Inferior parietal cortex (tissue), 1 donor: ENCODE results near the gene CEP68.
"Not testable (repeated sequence)": the region's sequence is repeated elsewhere in the genome, so short reads cannot be mapped to it uniquely, and the experiment has no call there.

Experiments
- DNase-seq: peaks from one replicate; pipeline ENCODE4 v3.0.0-alpha.2; 2016; ENCODE audit errors: extremely low spot score

Gene CEP68

GRCh38 chr2:65031341-65032018 lies 24.7 kb upstream of the CEP68 start:
- DNase-seq, result no peak

DNA sequence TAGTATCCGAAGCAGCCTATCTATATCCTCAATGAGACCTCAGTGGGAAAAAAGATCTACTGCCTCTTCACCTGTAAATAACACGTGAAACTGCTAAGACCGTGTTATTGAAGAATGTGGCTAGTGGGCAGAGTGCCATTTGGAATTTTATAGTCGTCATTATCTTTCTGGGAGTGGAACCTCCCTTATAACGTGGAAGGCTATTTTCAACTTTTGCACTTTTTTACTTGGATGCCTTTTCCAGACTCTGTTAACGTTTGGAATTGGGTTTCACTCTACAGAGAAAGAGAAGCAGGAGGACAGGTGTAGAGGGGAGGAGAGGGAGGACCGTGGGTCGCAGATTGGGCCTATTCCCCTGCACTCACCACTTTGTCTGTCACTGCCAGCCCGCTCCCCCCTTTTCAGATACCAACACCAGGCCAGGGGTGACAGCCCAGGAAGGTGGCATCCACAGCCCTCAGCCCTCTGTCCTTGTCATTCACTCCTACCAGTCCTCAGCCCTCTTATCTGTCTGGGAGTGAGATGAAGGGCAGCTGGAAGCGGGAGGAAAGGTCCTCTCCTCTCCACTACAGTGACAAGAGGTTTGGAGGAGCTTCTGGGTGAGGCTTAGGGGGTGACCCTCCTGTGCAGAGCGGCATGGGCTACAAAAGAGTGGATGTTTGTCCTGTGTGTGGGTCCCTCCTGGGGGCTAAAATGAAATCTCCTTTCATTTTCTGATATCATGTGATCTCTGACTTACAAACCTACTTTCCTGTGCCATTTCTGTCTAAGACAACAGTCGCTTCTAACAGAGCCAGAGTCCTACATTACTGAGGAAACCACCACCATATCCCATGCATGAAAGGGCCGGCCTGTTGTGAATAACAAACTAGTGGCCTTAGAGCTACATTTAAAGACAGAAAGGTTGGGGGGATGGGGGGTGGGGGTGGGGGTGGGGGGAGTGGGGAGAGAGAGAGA lies 23.9 kb upstream of the CEP68 start:
- no peak for DNase-seq

DNA sequence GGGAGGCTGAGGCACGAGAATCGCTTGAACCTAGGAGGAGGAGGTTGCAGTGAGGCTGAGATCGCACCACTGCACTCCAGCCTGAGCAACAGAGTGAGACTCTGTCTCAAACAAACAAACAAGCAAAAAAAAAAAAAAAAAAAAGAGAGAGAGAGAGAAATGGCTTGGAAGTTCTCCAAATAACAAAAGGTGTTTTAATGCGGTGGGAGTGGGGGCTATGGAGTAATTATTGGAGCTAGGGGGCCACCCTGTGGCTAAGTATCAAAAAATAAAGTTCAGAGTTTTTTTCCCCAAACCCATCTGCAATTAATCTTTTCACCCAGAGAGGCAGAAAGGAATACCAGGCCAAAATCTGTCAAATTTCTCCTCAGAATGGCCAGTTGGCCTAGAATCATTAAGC lies 23.0 kb upstream of the CEP68 start:
- DNase-seq, result no peak

DNA sequence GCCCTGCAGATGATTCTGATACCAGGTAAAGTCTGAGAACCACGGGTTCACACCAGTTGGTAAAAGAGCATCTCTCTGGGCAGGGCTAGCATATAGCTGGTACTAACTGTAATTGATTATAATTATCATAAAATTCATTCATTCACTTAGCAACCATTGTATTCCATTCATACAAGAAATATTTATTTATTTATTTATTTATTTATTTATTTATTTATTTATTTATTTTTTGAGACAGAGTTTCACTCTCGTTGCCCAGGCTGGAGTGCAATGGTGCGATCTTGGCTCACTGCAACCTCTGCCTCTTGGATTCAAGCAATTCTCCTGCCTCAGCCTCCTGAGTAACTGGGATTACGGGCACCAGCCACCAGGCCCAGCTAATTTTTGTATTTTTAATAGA lies 22.5 kb upstream of the CEP68 start:
- not testable (repeated sequence) for DNase-seq

GRCh38 chr2:65035351-65035943 lies 20.8 kb upstream of the CEP68 start:
- no peak for DNase-seq

DNA sequence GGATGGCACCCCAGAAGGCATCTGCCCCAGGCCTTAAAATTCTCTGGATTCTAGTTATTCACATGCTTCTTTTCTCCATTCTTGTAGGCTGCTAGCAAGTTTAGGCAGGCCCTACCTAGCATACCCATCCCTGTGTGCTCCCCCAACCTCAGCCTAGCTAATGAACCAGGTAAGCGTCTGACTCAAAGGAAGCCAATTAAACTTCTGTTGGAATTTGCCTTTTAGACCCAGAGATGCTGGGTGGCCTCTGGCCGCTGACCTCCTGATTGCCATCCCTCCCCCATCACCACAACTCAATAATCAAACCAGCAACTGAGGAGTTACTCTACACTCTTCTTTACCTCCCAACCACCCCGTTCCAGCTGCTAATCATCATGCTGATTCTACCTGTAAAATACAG lies 19.0 kb upstream of the CEP68 start:
- no peak for DNase-seq

DNA sequence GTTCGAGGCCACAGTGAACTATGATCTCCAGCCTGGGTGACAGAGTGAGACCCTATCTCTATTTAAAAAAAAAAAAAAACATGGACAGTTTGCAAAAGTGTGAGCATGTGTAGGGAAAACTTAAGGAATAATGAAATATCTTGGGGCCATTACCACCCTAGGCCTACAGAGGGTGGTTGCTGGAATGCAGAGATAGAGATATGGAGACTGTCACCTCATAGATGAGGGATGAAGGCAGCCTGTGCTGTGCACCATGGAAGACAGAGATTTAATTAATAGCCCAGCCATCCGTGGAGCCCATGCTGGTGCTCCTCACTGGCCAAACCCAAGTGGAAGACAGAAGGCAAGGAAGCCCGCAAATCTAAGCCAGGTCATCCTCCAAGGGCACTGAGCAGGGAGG lies 16.6 kb upstream of the CEP68 start:
- no peak for DNase-seq

DNA sequence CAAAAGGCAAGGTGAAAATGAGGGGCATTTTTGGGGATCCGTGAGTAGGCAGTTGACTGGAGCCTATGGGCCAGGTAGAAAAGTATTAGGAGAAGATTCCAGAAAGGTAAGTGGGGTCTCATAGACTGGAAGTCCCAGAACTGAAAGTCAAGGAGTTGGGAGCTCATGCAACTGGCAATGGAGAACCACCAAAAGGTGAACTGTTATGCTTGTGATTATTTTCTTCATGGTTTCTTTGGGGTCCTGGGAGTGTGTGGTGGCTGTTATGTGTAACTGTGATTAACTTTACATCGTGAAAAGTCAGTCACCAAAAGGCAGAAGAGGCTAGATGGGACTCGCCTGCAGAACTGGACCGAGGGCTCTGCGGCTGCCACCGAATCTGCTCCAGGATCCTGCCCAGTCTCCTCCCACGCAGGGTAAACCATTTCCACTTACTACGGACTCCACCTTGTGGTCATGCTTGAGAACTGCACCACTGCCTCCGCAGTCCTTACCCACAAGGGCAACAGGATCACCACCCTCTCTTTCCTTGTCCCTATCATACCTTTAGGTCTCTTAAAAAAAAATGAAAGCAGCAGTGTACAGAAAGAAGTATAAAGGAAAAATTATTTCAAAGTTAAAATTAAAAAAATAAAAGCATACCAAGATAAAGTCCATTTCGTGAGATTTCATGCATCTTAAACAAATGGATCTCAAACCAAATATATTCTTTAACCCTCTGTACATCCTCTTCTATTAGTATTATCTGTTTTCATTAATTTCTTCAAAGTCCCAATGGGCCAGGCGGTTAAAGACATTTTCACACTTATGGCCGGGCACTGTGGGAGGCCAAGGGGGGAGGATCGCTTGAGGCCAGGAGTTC lies 15.6 kb upstream of the CEP68 start:
- DNase-seq, result peak; percentile 92

- DNase-seq, result no peak
Measured at GRCh38 chr2:65043001-65043400, 13.2 kb upstream of the CEP68 start.

DNA sequence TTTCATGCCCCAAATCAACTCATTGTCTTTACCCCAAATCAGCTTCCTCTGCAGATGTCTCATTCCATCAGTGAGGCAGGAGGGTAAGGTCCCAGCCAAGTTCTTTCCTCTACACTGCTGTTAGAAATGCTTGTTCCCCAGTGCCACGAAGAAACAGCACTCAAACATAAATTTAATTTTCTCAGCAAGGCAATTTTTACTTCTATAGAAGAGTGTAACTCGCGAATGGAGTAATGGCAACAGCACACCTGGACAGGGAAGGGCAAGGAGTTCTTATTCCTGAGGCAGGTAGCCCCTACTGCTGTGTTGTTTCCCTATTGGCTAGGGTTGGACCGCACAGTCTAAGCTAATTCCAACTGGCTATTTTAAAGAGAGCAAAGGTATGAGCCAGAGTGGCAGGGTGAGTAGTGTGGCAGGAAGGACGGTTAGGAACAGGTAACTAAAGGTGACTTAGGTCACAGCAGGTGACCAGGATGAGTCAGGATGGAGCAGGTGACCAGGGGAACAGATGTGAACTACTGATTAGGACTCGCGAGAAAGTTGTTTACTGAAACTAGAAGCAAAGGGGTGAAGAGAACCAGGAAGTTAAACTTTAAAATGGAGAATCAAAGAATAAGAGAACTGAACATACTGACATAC lies 12.0 kb upstream of the CEP68 start:
- no peak for DNase-seq

- DNase-seq, result no peak
Measured at GRCh38 chr2:65045651-65046050, 10.6 kb upstream of the CEP68 start.

DNA sequence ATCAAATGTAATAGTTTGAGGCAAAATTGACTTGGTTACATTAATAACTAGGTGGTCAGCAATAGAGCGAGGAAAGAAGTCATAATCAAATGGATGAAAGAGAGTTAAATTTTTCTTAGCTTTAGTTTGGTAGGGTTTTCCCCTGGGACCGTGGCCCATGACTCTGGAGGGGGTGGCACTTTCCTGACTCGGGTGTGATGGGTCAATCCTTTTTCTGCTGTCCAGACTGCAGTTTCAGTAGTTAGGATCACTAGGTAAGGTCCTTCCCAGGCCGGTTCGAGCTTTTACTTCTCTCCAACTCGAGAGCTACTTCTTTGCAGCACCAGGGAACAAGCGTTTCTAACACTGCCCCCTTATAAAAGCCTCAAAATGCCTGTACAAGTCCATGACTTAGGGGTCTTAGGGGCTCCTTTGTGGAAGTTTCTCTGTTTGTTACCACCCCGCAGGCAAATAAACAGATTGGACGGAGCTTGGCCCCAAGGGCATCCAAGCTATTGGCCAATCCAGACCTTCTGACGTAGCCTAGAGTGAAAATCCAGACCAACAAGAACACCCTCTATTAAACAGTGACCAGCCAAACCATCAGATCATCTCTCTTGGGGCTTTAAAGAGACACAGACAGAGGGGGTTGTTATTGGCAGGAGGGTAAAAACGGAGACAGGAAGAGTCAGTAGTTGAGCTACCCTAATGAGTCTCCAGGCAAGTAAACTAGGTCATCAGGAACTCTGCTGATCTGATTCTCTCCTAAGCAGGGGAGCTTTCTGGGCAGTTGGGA lies 9.4 kb upstream of the CEP68 start:
- DNase-seq, result no peak

GRCh38 chr2:65049010-65049639 lies 7.1 kb upstream of the CEP68 start:
- no peak for DNase-seq

DNA sequence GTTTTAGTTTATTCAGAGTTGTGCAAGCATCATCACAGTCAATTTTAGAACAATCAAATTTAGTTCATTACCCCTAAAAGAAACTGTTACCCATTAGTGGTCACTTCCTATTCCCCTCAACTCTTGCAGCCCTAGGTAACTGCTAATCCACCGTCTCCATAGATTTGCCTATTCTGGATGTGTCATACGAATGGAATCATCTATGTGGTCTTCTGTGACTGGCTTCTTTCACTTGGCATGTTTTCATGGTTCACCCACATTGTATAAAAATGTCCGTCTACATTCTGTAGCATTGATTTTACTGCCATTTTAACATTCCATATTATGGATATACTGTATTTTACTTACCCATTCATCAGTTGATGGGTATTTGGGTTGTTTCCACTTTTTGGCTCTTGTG lies 5.3 kb upstream of the CEP68 start:
- DNase-seq, result no peak

DNA sequence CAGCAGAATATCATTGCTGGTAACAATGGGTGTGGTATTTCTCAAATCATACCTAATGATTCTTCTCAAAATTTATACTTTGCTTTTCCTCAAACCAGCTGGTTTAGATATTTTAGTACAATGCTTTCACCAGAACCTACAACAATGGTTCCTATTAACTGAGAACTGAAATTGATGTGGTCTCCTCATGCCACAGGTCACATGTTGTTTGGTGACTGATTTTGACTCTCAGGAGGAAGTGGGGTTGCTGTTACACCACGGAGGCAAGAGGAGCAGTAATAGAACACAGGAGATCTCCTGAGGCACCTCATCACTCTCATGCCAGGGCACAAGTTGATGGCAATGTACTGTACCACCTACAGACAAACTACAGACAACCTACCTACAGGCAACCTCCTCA lies 3.0 kb upstream of the CEP68 start:
- no peak for DNase-seq

- DNase-seq, result no peak
Measured at GRCh38 chr2:65054749-65055421, 1.3 kb upstream of the CEP68 start.

GRCh38 chr2:65055422-65056214 lies 598 bp upstream of the CEP68 start:
- DNase-seq, result no peak

DNA sequence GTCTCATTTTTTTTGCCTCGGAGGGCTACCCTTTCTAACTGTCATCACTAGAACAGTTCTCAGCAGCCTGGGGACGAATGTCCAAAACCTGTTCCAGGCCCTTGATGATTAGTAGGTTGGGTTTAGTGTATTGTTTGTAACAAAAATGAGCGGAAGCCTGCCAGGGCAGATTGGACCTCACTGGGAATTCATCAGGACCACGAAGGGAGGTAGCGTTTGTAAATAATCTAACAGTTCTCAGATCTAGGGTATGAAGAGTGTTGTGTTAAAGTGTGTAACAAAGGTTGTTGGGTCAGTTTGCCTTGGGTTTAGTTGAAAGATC lies 799 bp downstream of the CEP68 start:
- DNase-seq, result no peak
